Keratinocyte (primary cell): ENCODE data around the gene ARID1B. TPM values are rescaled to one million over a fixed set of nuclear protein-coding genes. Genes with fewer than 3 reads are reported as not detected.

Source experiments
- DNase-seq: peaks from one replicate; pipeline ENCODE4 v3.0.0-alpha.2; 2011; ENCODE audit warnings: low read depth, missing footprints, low spot score
- FAIRE-seq: peaks from 2 replicates; lab custom pipeline; 2011; peaks lifted over from hg19 to GRCh38; lab: Jason Lieb, UNC
- H2AFZ ChIP-seq: 2 replicates; pipeline ENCODE4 v1.6.0; 2012; ENCODE audit warnings: low read length, control low read depth, inconsistent platforms; ENCODE audit not compliant: control insufficient read depth
- H3K27ac ChIP-seq: 2 replicates; pipeline ENCODE4 v1.5.1; 2011; ENCODE audit warnings: low read length; ENCODE audit not compliant: control insufficient read depth, insufficient read depth
- H3K27me3 ChIP-seq: 3 replicates; pipeline ENCODE4 v1.6.0; 2011; ENCODE audit warnings: low read length; ENCODE audit not compliant: control insufficient read depth, insufficient read depth; ENCODE audit errors: extremely low read depth
- H3K36me3 ChIP-seq, 2 experiments: 2 replicates in 1 of 2; 3 replicates in 1 of 2; pipeline ENCODE4 v1.5.1; 2011; ENCODE audit warnings: low read length in 2 of 2, mild to moderate bottlenecking in 1 of 2; ENCODE audit not compliant: control insufficient read depth in 2 of 2, insufficient read depth in 2 of 2; ENCODE audit errors: extremely low read depth in 1 of 2
- H3K4me1 ChIP-seq: 3 replicates; pipeline ENCODE4 v1.5.1; 2011; ENCODE audit warnings: low read length; ENCODE audit not compliant: control insufficient read depth, insufficient read depth; ENCODE audit errors: extremely low read depth
- H3K4me2 ChIP-seq: 3 replicates; pipeline ENCODE4 v1.6.0; 2011; ENCODE audit warnings: low read depth, low read length; ENCODE audit not compliant: control insufficient read depth, insufficient read depth; ENCODE audit errors: extremely low read depth
- H3K4me3 ChIP-seq, 3 experiments: fragments of 200-600 bp in 1 of 3; sonication (generic) in 1 of 3; 2 replicates in 2 of 3; 3 replicates in 1 of 3; pipeline ENCODE4 v1.5.1; 2011 to 2016; ENCODE audit warnings: low read length in 3 of 3, mild to moderate bottlenecking in 3 of 3, control low read depth in 2 of 3, inconsistent platforms in 1 of 3, low read depth in 1 of 3, mixed read lengths in 1 of 3, mixed run types in 1 of 3, moderate library complexity in 1 of 3; ENCODE audit not compliant: control insufficient read depth in 2 of 3, insufficient read depth in 2 of 3; ENCODE audit errors: extremely low read depth in 1 of 3
- H3K79me2 ChIP-seq: 2 replicates; pipeline ENCODE4 v1.6.0; 2012; ENCODE audit warnings: low read length; ENCODE audit not compliant: control insufficient read depth, insufficient read depth
- H3K9ac ChIP-seq: 3 replicates; pipeline ENCODE4 v1.6.0; 2011; ENCODE audit warnings: low read length; ENCODE audit not compliant: control insufficient read depth, insufficient read depth; ENCODE audit errors: extremely low read depth
- H3K9me1 ChIP-seq: 3 replicates; pipeline ENCODE4 v1.6.0; 2011; ENCODE audit warnings: low read length; ENCODE audit not compliant: control insufficient read depth, insufficient read depth; ENCODE audit errors: extremely low read depth
- H3K9me3 ChIP-seq: 2 replicates; pipeline ENCODE4 v1.5.1; 2012; ENCODE audit warnings: low read depth, low read length; ENCODE audit not compliant: control insufficient read depth
- H4K20me1 ChIP-seq: 3 replicates; pipeline ENCODE4 v1.6.0; 2011; ENCODE audit warnings: low read length; ENCODE audit not compliant: control insufficient read depth, insufficient read depth; ENCODE audit errors: extremely low read depth
- CTCF ChIP-seq, 3 experiments: IDR thresholded peaks in 1 of 3; conservative IDR thresholded peaks in 1 of 3; optimal IDR thresholded peaks in 1 of 3; 2 replicates in 2 of 3; 3 replicates in 1 of 3; pipeline versions ENCODE3 to v1.5.1; 2011; ENCODE audit warnings: low read length in 3 of 3, mild to moderate bottlenecking in 3 of 3, moderate library complexity in 2 of 3, control low read depth in 1 of 3, inconsistent platforms in 1 of 3; ENCODE audit not compliant: insufficient read depth in 2 of 3; ENCODE audit errors: extremely low read depth in 1 of 3
- EZH2 ChIP-seq: IDR thresholded peaks from one replicate; pipeline ENCODE4 v1.6.1; 2012; ENCODE audit warnings: inconsistent platforms, mild to moderate bottlenecking, low read length, moderate library complexity
- dilution Hi-C: fragments of 300-500 bp; cut with MboI; formaldehyde crosslinking; loops from one replicate; pipeline ENCODE4 v1.7.0; 2020; ENCODE audit warnings: low sequenced_read_pairs; ENCODE audit not compliant: extremely low pct_ligation_motif_present
- polyA plus RNA-seq, 5 experiments: library from polyadenylated mRNA; depleted of rRNA in 3 of 5; stranded (reverse) in 3 of 5; stranded (forward) in 1 of 5; unstranded in 1 of 5; fragments of >200 nt; gene quantifications; 1 replicate in 1 of 5; 2 replicates in 3 of 5; 3 replicates in 1 of 5; pipeline versions ENCODE4 v1.2.1 to v1.2.3, GENCODE V29; 2011 to 2012; ENCODE audit warnings: missing spikeins in 2 of 5, low read depth in 1 of 5, low replicate concordance in 1 of 5

ARID1B gene
- polyA plus RNA-seq, 1 donor (not counting 4 experiments of a cell fraction or from before 2014, with no cell fraction given), result 14.9 TPM

GRCh38 chr6:156820089-156820798 lies 43.1 kb downstream of the ARID1B start:
- peaks cover 15% of the 10 kb centered on the region for H3K4me1 ChIP-seq
- TF ChIP-seq EZH2 (no peak), CTCF (optimal IDR thresholded peaks at IDR 0.05 in 1 of 3, IDR thresholded peaks at IDR 0.05 in 1 of 3, conservative IDR thresholded peaks at IDR 0.05 in 1 of 3; ENCODE audit: extremely low read depth in 1 of 3, insufficient read depth in 2 of 3, low read length in 3 of 3) (no peak)

GRCh38 chr6:156821707-156822106 lies 44.5 kb downstream of the ARID1B start:
- TF ChIP-seq EZH2, result no peak
- no peak for TF ChIP-seq CTCF (optimal IDR thresholded peaks at IDR 0.05 in 1 of 3, IDR thresholded peaks at IDR 0.05 in 1 of 3, conservative IDR thresholded peaks at IDR 0.05 in 1 of 3; ENCODE audit: extremely low read depth in 1 of 3, insufficient read depth in 2 of 3, low read length in 3 of 3)
- Histone ChIP-seq H3K79me2 (peaks cover 85% of the 10 kb centered on the region), H2AFZ (no peak overlapping the region), H3K4me2 (no peak overlapping the region), H3K4me3 (no peak overlapping the region), H3K9me3 (no peaks in the 10 kb centered on the region), H3K9ac (no peak overlapping the region), H4K20me1 (peaks cover 8% of the 10 kb centered on the region), H3K4me1 (peaks cover 3% of the 10 kb centered on the region), H3K9me1 (no peaks in the 10 kb centered on the region), H3K27ac (no peak overlapping the region), H3K36me3 (no peaks in the 10 kb centered on the region), H3K27me3 (no peaks in the 10 kb centered on the region)
- DNase-seq (no peak), FAIRE-seq (no peak)
- dilution Hi-C loops, result no loop called here

More at GRCh38 chr6:156820089-156820798, 43.1 kb downstream of the ARID1B start:
- H2AFZ ChIP-seq, result no peak overlapping the region
- no peaks in the 10 kb centered on the region for H3K9me3 ChIP-seq
- no peaks in the 10 kb centered on the region for H3K27me3 ChIP-seq
- no peak for FAIRE-seq
- H3K36me3 ChIP-seq, result no peaks in the 10 kb centered on the region
- peaks cover 3% of the 10 kb centered on the region for H4K20me1 ChIP-seq
- dilution Hi-C loops, result no loop called here
- no peak overlapping the region for H3K4me3 ChIP-seq
- H3K9ac ChIP-seq, result no peak overlapping the region
- H3K4me2 ChIP-seq, result no peak overlapping the region
- peaks cover 85% of the 10 kb centered on the region for H3K79me2 ChIP-seq
- no peak for DNase-seq
- H3K27ac ChIP-seq, result no peak overlapping the region
- no peaks in the 10 kb centered on the region for H3K9me1 ChIP-seq
